Epithelial cell of proximal tubule (primary cell): ENCODE measurements around the gene GNS. TPM values are rescaled to one million over a fixed set of nuclear protein-coding genes. Genes with fewer than 3 reads are reported as not detected.

ENCODE experiments used
- DNase-seq: peaks from one replicate; pipeline ENCODE4 v3.0.0-alpha.2; 2011; ENCODE audit warnings: low read depth
- H3K4me3 ChIP-seq: 2 replicates; pipeline ENCODE4 v1.5.1; 2011; ENCODE audit warnings: low read depth, mild to moderate bottlenecking, low read length
- CTCF ChIP-seq: conservative IDR thresholded peaks from 2 replicates; pipeline ENCODE4 v1.5.1; 2012; ENCODE audit warnings: low read depth, mild to moderate bottlenecking, low read length
- total RNA-seq: library from RNA; depleted of rRNA; stranded (reverse); fragments of >200 nt; gene quantifications from 2 replicates; pipeline ENCODE4 v1.2.3, GENCODE V29; 2015

GNS gene
- total RNA-seq, 1 donor from 2014 or later, result 63.9 TPM

GRCh38 chr12:64685050-64685449, 74.2 kb downstream of the GNS start:
- H3K4me3 ChIP-seq, result no peak overlapping the region
- no peak for TF ChIP-seq CTCF
- no peak for DNase-seq

DNA sequence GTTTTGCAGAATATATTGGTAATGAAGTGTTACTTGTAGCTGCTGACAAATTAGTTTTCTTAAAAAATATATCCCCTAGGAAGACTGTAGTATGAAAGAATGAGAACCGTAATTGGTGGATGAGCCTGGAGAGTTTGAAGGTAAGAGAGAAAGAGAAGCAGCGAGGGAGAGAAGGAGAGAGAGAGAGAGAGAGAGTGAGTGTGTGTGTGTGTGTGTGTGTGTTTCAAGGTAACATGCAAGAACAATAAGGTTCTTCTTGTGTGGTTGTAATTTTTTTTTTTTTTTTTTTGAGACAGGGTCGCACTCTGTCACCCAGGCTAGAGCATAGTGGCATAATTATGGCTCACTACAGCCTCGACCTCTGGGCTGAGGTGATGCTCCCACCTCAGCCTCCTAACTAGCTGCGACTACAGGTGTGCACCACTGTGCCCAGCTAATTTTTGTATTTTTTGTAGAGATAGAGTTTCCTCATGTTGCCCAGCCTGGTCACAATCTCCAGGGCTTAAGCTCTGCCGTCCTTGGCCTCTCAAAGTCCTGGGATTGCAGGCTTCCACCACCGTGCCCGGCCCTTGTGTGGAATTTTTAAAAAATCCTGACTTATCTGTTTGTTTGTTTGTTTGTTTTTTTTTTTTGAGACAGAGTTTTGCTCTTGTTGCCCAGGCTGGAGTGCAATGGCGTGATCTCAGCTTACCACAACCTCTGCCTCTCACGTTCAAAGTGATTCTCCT, 75.2 kb downstream of the GNS start:
- no peak for DNase-seq
- no peak for TF ChIP-seq CTCF
- no peak overlapping the region for H3K4me3 ChIP-seq

- TF ChIP-seq CTCF, result no peak
- no peak for DNase-seq
These were observed 76.5 kb downstream of the GNS start for GRCh38 chr12:64682572-64683277.

DNA sequence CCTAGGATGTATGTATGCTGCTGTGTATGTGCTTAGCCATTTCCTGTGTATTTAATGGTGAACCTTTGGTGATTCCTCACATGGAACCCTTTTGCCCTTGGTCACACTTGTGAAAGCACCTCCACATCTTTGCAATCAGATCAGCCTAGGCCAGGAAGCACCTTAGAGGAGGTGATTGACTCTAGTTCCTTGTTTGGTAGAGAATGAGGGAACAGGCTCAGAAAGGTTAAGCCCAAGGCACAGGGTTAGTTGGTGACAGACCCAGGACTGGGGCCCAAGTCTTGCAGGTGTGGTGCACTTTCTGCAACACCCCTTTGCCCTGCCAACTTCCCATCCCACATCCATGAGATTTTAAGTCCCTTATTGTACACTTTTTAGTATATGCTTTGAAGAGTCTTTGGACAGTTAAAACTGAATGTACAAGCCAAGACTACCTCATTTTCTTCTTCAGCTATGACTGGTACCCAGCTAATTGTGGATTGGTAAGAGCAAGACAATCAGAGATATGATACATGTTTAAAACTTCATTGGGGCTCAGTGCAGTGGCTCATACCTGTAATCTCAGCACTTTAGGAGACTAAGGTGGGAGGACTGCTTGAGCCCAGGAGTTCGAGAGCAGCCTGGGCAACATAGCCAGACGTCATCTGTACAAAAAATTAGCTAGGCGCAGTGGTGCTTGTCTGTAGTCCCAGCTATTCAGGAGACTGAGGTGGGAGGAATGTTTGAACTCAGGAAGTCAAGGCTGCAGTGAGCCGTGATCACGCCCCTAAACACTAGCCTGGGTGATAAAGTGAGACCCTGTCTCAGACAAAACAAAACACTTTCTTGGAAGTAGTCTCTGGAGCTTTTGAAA, 77.8 kb downstream of the GNS start:
- H3K4me3 ChIP-seq, result no peak overlapping the region
- TF ChIP-seq CTCF, result no peak
- no peak for DNase-seq

More at GRCh38 chr12:64682572-64683277, 76.5 kb downstream of the GNS start:
- H3K4me3 ChIP-seq, result no peak overlapping the region

GRCh38 chr12:64680235-64680634, 79.0 kb downstream of the GNS start:
- TF ChIP-seq CTCF, result no peak
- no peak for DNase-seq
- H3K4me3 ChIP-seq, result no peak overlapping the region

DNA sequence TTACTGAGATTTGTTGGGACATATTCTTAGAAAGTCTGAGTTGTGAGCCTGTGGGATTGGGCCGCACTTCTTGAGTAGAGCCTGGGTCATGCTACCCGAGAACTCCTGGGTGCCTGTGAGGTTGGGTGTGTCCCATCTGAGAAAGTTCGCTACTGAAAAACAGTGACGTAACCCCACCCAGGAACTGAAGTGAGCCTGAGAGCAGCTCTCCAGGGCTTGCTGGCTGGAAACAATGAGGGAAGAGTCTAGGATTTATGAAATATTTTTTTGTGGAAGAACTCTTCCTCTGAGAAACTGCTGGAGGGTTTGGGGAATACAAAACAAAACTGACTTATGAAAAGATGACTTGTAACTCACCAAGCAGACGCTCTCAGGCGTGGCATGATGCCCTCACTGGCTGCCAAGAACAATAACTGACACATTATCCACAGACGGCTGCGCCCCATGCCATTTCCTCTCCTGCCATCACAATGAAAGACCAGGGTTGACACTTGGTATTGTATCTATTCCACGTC, 79.7 kb downstream of the GNS start:
- peak; percentile 56 for DNase-seq
- peak overlapping the region; percentile 24 for H3K4me3 ChIP-seq
- no peak for TF ChIP-seq CTCF
